ENCODE measurements around the gene GCNT1.
"Not testable (repeated sequence)": the region's sequence is repeated elsewhere in the genome, so short reads cannot be mapped to it uniquely, and the experiment has no call there.

The GCNT1 gene

DNA sequence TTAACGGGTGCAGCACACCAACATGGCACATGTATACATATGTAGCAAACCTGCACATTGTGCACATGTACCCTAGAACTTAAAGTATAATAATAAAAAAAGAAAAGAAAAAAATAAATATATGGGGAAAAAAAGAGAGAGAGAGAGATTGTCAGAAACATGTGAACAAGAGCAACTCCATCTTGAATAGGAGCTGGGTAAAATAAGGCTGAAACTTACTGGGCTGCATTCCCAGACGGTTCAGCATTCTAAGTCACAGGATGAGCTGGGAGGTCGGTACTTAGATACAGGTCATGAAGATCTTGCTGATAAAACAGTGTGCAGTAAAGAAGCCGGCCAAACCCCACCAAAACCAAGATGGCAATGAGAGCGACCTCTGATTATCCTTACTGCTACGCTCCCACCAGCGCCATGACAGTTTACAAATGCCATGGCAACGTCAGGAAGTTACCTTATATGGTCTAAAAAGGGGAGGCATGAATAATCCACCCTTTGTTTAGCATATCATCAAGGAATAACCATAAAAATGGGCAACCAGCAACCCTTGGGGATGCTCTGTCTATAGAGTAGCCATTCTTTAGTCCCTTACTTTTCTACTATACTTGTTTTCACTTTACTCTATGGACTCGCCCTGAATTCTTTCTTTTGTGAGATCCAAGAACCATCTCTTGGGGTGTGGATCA lies 21.8 kb upstream of the GCNT1 start:
- not testable (repeated sequence) for H3K14ac ChIP-seq (ENCODE audit: low read length in 2 of 2); H3K9ac ChIP-seq (ENCODE audit: low read length)
- 90% methylated on average over 8 of the region's 9 CpGs for WGBS

DNA sequence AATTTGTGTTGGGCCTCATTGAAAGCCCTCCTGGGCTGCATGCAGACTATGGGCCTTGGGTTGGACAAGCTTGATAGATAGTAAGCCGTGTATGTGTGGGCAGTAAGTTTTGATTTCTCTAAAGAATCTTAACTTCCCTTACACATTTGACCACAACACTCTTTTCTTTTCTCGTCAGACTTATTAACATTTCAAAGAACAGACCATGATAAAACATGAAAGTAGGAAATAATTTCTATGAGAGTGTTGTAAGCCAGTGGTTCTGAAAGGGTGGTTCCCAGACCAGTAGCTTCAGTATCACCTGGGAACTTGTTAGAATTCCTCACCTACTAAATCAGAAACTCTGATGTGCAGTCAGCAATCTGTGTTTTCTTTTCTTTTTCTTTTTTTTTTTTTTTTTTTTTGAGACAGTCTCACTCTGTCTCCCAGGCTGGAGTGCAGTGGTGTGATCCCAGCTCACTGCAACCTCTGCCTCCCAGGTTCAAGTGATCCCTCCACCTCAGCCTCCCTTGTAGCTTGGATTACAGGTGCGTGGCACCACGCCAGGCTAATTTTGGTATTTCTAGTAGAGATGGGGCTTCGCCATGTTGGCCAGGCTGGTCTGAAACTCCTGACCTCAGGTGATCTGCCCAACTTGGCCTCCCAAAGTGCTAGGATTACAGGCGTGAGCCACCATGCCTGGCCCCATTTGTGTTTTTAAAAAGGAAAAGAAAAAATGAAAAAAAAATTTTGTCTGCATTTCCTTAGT lies 20.0 kb upstream of the GCNT1 start:
- WGBS = 95% methylated on average over 4 of the region's 6 CpGs
- peaks cover 0 to under 1% of the 10 kb centered on the region in 2 experiments for H3K27me3 ChIP-seq (ENCODE audit: control insufficient read depth in 1 of 2, insufficient read depth in 1 of 2, low read length in 2 of 2)
- no peak overlapping the region for H3K27ac ChIP-seq (ENCODE audit: low read length, poor library complexity, severe bottlenecking)
- peaks cover 6% of the 10 kb centered on the region for H3K4me1 ChIP-seq (ENCODE audit: control insufficient read depth, insufficient read depth, low read depth, low read length)
- H3K18ac ChIP-seq (ENCODE audit: low read depth in 1 of 2, low read length in 2 of 2) = no peak overlapping the region
- H4K8ac ChIP-seq (ENCODE audit: low read length) = no peak overlapping the region
- no peak overlapping the region for H2BK12ac ChIP-seq (ENCODE audit: low read length in 2 of 2)
- no peak overlapping the region for H3K4me2 ChIP-seq (ENCODE audit: low read length, poor library complexity, severe bottlenecking)
- H2BK15ac ChIP-seq (ENCODE audit: low read depth, poor library complexity, severe bottlenecking) = no peak overlapping the region
- no peaks in the 10 kb centered on the region for H3K36me3 ChIP-seq (ENCODE audit: control insufficient read depth in 1 of 2, insufficient read depth in 2 of 2, low read depth in 1 of 2, low read length in 2 of 2)
- H3K4ac ChIP-seq (ENCODE audit: low read depth in 1 of 2, low read length in 2 of 2) = no peak overlapping the region
- no peaks in the 10 kb centered on the region for H3K79me1 ChIP-seq (replicated peaks; ENCODE audit: low read length, poor library complexity, severe bottlenecking)
- no peak overlapping the region for H3K9ac ChIP-seq (ENCODE audit: low read length)
- no peak overlapping the region for H3K4me3 ChIP-seq (ENCODE audit: insufficient read depth in 1 of 2, low read depth in 1 of 2, low read length in 2 of 2)
- H2BK120ac ChIP-seq (ENCODE audit: low read depth, low read length) = no peak overlapping the region
- no peak overlapping the region for H3K23ac ChIP-seq (ENCODE audit: low read length in 2 of 2)
- no peak overlapping the region for H3K14ac ChIP-seq (ENCODE audit: low read length in 2 of 2)
- no peak overlapping the region for H2AK5ac ChIP-seq (ENCODE audit: low read length, severe bottlenecking)
- no peak overlapping the region for H4K91ac ChIP-seq (ENCODE audit: low read length)
- H2BK5ac ChIP-seq (ENCODE audit: low read depth, low read length, poor library complexity, severe bottlenecking) = no peak overlapping the region
- no peak for DNase-seq
- H2AFZ ChIP-seq (ENCODE audit: low read depth, low read length) = no peak overlapping the region
- H3K9me3 ChIP-seq (ENCODE audit: control insufficient read depth, low read length) = no peaks in the 10 kb centered on the region

More for the DNA sequence above, 21.8 kb upstream of the GCNT1 start:
- H2BK12ac ChIP-seq (ENCODE audit: low read length in 2 of 2); H3K9me3 ChIP-seq (ENCODE audit: control insufficient read depth, low read length); DNase-seq; H3K4me3 ChIP-seq (ENCODE audit: insufficient read depth in 1 of 2, low read depth in 1 of 2, low read length in 2 of 2); H2AFZ ChIP-seq (ENCODE audit: low read depth, low read length); H3K4me2 ChIP-seq (ENCODE audit: low read length, poor library complexity, severe bottlenecking); H2BK120ac ChIP-seq (ENCODE audit: low read depth, low read length); H3K27me3 ChIP-seq (ENCODE audit: control insufficient read depth in 1 of 2, insufficient read depth in 1 of 2, low read length in 2 of 2); H3K36me3 ChIP-seq (ENCODE audit: control insufficient read depth in 1 of 2, insufficient read depth in 2 of 2, low read depth in 1 of 2, low read length in 2 of 2); H2BK15ac ChIP-seq (ENCODE audit: low read depth, poor library complexity, severe bottlenecking); H3K23ac ChIP-seq (ENCODE audit: low read length in 2 of 2); H3K79me1 ChIP-seq (replicated peaks; ENCODE audit: low read length, poor library complexity, severe bottlenecking); H2AK5ac ChIP-seq (ENCODE audit: low read length, severe bottlenecking); H3K18ac ChIP-seq (ENCODE audit: low read depth in 1 of 2, low read length in 2 of 2); H4K91ac ChIP-seq (ENCODE audit: low read length); H3K27ac ChIP-seq (ENCODE audit: low read length, poor library complexity, severe bottlenecking); H3K4ac ChIP-seq (ENCODE audit: low read depth in 1 of 2, low read length in 2 of 2); H4K8ac ChIP-seq (ENCODE audit: low read length); H2BK5ac ChIP-seq (ENCODE audit: low read depth, low read length, poor library complexity, severe bottlenecking): not testable (repeated sequence)
- H3K4me1 ChIP-seq (ENCODE audit: control insufficient read depth, insufficient read depth, low read depth, low read length) = peaks cover 18% of the 10 kb centered on the region

DNA sequence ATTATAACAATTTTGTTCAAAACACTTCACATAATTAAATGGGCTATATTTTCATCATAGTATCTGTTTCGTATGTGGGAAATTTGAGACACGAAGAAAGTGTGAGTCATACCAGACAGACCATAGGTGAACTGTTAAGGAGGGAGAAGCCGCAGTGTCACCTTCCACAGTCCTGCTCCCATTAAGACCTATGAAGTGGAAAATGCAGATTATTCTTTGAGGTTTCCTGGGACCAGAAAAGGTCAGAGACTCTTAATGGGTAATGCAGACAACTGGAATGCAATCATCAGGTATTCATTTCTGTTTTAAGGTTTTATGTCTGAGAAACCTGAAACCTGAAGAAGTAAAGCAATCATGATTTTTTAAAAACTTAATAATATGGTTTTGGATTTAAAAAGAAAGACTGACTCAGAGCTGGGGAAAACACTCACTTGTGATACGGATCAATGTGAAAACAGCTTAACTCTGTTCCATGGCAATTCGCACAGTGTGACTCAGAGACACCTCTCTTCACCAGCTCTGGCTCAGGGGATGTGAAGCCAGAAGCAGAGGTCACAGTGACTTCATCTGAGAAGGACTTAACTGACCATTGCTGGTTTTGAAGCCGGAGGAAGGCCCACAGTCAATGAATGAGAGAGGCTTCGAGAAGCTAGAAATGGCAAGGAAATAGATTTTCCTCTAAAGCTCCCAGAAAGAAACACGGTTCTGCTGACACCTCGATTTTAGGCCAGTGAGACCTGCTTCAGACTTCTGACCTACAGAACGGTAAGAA lies 17.2 kb upstream of the GCNT1 start:
- DNase-seq = peak; percentile 80
- Histone ChIP-seq H3K4ac (ENCODE audit: low read depth in 1 of 2, low read length in 2 of 2) (no peak overlapping the region), H3K23ac (ENCODE audit: low read length in 2 of 2) (no peak overlapping the region), H3K27ac (ENCODE audit: low read length, poor library complexity, severe bottlenecking) (peak overlapping the region; percentile 60), H3K79me1 (replicated peaks; ENCODE audit: low read length, poor library complexity, severe bottlenecking) (no peaks in the 10 kb centered on the region), H3K36me3 (ENCODE audit: control insufficient read depth in 1 of 2, insufficient read depth in 2 of 2, low read depth in 1 of 2, low read length in 2 of 2) (no peaks in the 10 kb centered on the region), H2BK15ac (ENCODE audit: low read depth, poor library complexity, severe bottlenecking) (no peak overlapping the region), H3K18ac (ENCODE audit: low read depth in 1 of 2, low read length in 2 of 2) (no peak overlapping the region), H2AK5ac (ENCODE audit: low read length, severe bottlenecking) (no peak overlapping the region), H2BK12ac (ENCODE audit: low read length in 2 of 2) (no peak overlapping the region), H3K9ac (ENCODE audit: low read length) (no peak overlapping the region), H3K14ac (ENCODE audit: low read length in 2 of 2) (no peak overlapping the region), H2BK120ac (ENCODE audit: low read depth, low read length) (no peak overlapping the region), H2AFZ (ENCODE audit: low read depth, low read length) (no peak overlapping the region), H3K9me3 (ENCODE audit: control insufficient read depth, low read length) (no peaks in the 10 kb centered on the region), H2BK5ac (ENCODE audit: low read depth, low read length, poor library complexity, severe bottlenecking) (peak overlapping the region; percentile 71), H3K4me2 (ENCODE audit: low read length, poor library complexity, severe bottlenecking) (no peak overlapping the region), H3K27me3 (ENCODE audit: control insufficient read depth in 1 of 2, insufficient read depth in 1 of 2, low read length in 2 of 2) (peaks cover 0 to 6% of the 10 kb centered on the region in 2 experiments), H4K8ac (ENCODE audit: low read length) (no peak overlapping the region), H3K4me3 (ENCODE audit: insufficient read depth in 1 of 2, low read depth in 1 of 2, low read length in 2 of 2) (no peak overlapping the region), H4K91ac (ENCODE audit: low read length) (no peak overlapping the region), H3K4me1 (ENCODE audit: control insufficient read depth, insufficient read depth, low read depth, low read length) (peaks cover 6% of the 10 kb centered on the region)
- WGBS = 85% methylated on average over 10 of the region's 10 CpGs

DNA sequence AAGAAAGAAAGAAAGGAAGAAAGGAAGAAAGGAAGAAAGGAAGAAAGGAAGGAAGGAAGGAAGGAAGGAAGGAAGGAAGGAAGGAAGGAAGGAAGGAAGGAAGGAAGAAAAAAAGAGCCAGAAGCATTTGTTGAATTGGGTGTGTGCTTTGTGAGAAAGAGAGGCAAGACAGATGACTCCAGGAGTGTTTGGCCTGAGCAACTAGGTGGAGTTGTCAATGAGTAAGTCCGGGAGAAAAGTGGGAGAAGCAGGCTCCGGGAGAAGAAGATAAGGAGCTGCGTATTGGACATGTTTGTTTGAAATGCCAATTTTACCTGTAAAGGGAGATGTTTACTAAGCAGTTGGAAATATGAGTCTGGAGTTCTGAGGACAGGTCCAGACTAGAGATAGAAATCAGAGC lies 15.1 kb upstream of the GCNT1 start:
- 97% methylated on average over 3 of the region's 3 CpGs for WGBS
- Histone ChIP-seq H3K4me1 (ENCODE audit: control insufficient read depth, insufficient read depth, low read depth, low read length) (peaks cover 6% of the 10 kb centered on the region), H3K23ac (ENCODE audit: low read length in 2 of 2) (no peak overlapping the region), H3K4ac (ENCODE audit: low read depth in 1 of 2, low read length in 2 of 2) (no peak overlapping the region), H4K91ac (ENCODE audit: low read length) (no peak overlapping the region), H2BK15ac (ENCODE audit: low read depth, poor library complexity, severe bottlenecking) (no peak overlapping the region), H3K27ac (ENCODE audit: low read length, poor library complexity, severe bottlenecking) (no peak overlapping the region), H3K36me3 (ENCODE audit: control insufficient read depth in 1 of 2, insufficient read depth in 2 of 2, low read depth in 1 of 2, low read length in 2 of 2) (no peaks in the 10 kb centered on the region), H3K9ac (ENCODE audit: low read length) (no peak overlapping the region), H3K14ac (ENCODE audit: low read length in 2 of 2) (no peak overlapping the region), H3K27me3 (ENCODE audit: control insufficient read depth in 1 of 2, insufficient read depth in 1 of 2, low read length in 2 of 2) (peaks cover 0 to 6% of the 10 kb centered on the region in 2 experiments), H2BK12ac (ENCODE audit: low read length in 2 of 2) (no peak overlapping the region), H3K9me3 (ENCODE audit: control insufficient read depth, low read length) (no peaks in the 10 kb centered on the region), H3K4me2 (ENCODE audit: low read length, poor library complexity, severe bottlenecking) (no peak overlapping the region), H2BK120ac (ENCODE audit: low read depth, low read length) (no peak overlapping the region), H4K8ac (ENCODE audit: low read length) (no peak overlapping the region), H2BK5ac (ENCODE audit: low read depth, low read length, poor library complexity, severe bottlenecking) (no peak overlapping the region), H2AFZ (ENCODE audit: low read depth, low read length) (no peak overlapping the region), H3K79me1 (replicated peaks; ENCODE audit: low read length, poor library complexity, severe bottlenecking) (peaks cover 1% of the 10 kb centered on the region), H3K4me3 (ENCODE audit: insufficient read depth in 1 of 2, low read depth in 1 of 2, low read length in 2 of 2) (no peak overlapping the region), H3K18ac (ENCODE audit: low read depth in 1 of 2, low read length in 2 of 2) (no peak overlapping the region), H2AK5ac (ENCODE audit: low read length, severe bottlenecking) (no peak overlapping the region)
- no peak for DNase-seq

Data from mesenchymal stem cell (in vitro differentiated cells and primary cell).